ENCODE measurements around the gene NR2F1. TPM values are rescaled to one million over a fixed set of nuclear protein-coding genes. Genes with fewer than 3 reads are reported as not detected.

NR2F1 gene
- total RNA-seq, 1 donor from 2014 or later, result 0.47 TPM

GRCh38 chr5:93591323-93591945, 8.4 kb downstream of the NR2F1 start:
- H3K27ac ChIP-seq (replicated peaks), result no peak overlapping the region
- H3K27me3 ChIP-seq (ENCODE audit: low read depth), result peaks cover 100% of the 10 kb centered on the region
- no peak overlapping the region for H3K4me3 ChIP-seq
- no peak for TF ChIP-seq CTCF (IDR thresholded peaks at IDR 0.05; ENCODE audit: borderline replicate concordance)
- peaks cover 5% of the 10 kb centered on the region for H3K4me1 ChIP-seq
- intact Hi-C loops (cut with micrococcal nuclease), result no loop called here
- H3K9me3 ChIP-seq (replicated peaks), result peaks cover 8% of the 10 kb centered on the region
- DNase-seq, result no peak
- no peaks in the 10 kb centered on the region for H3K36me3 ChIP-seq

- H3K9me3 ChIP-seq (replicated peaks), result peaks cover 8% of the 10 kb centered on the region
- no peak overlapping the region for H3K27ac ChIP-seq (replicated peaks)
- H3K36me3 ChIP-seq, result no peaks in the 10 kb centered on the region
- intact Hi-C loops (cut with micrococcal nuclease), result no loop called here
- TF ChIP-seq CTCF (IDR thresholded peaks at IDR 0.05; ENCODE audit: borderline replicate concordance), result no peak
- H3K4me1 ChIP-seq, result peaks cover 12% of the 10 kb centered on the region
- no peak for DNase-seq
- no peak overlapping the region for H3K4me3 ChIP-seq
- H3K27me3 ChIP-seq (ENCODE audit: low read depth), result peaks cover 100% of the 10 kb centered on the region
These were observed 9.9 kb downstream of the NR2F1 start for GRCh38 chr5:93592883-93593282.

GRCh38 chr5:93593476-93594131, 10.6 kb downstream of the NR2F1 start:
- Histone ChIP-seq H3K27ac (replicated peaks) (no peak overlapping the region), H3K9me3 (replicated peaks) (peaks cover 8% of the 10 kb centered on the region), H3K36me3 (no peaks in the 10 kb centered on the region), H3K4me3 (no peak overlapping the region), H3K4me1 (peaks cover 12% of the 10 kb centered on the region), H3K27me3 (ENCODE audit: low read depth) (peaks cover 100% of the 10 kb centered on the region)
- intact Hi-C loops (cut with micrococcal nuclease), result no loop called here
- no peak for TF ChIP-seq CTCF (IDR thresholded peaks at IDR 0.05; ENCODE audit: borderline replicate concordance)
- DNase-seq, result no peak

GRCh38 chr5:93594591-93595419, 11.8 kb downstream of the NR2F1 start:
- Histone ChIP-seq H3K27me3 (ENCODE audit: low read depth) (peaks cover 100% of the 10 kb centered on the region), H3K27ac (replicated peaks) (no peak overlapping the region), H3K36me3 (no peaks in the 10 kb centered on the region), H3K4me1 (peaks cover 12% of the 10 kb centered on the region), H3K9me3 (replicated peaks) (peaks cover 8% of the 10 kb centered on the region), H3K4me3 (no peak overlapping the region)
- intact Hi-C loops (cut with micrococcal nuclease), result no loop called here
- no peak for DNase-seq
- no peak for TF ChIP-seq CTCF (IDR thresholded peaks at IDR 0.05; ENCODE audit: borderline replicate concordance)

GRCh38 chr5:93595420-93596147, 12.6 kb downstream of the NR2F1 start:
- H3K27ac ChIP-seq (replicated peaks), result no peak overlapping the region
- H3K4me3 ChIP-seq, result no peak overlapping the region
- intact Hi-C loops (cut with micrococcal nuclease), result no loop called here

More at GRCh38 chr5:93595420-93596147, 12.6 kb downstream of the NR2F1 start:
- no peaks in the 10 kb centered on the region for H3K36me3 ChIP-seq
- H3K27me3 ChIP-seq (ENCODE audit: low read depth), result peaks cover 100% of the 10 kb centered on the region
- peaks cover 12% of the 10 kb centered on the region for H3K4me1 ChIP-seq
- no peak for TF ChIP-seq CTCF (IDR thresholded peaks at IDR 0.05; ENCODE audit: borderline replicate concordance)
- no peak for DNase-seq
- peaks cover 8% of the 10 kb centered on the region for H3K9me3 ChIP-seq (replicated peaks)
